B cell (primary cell): Measurements from ENCODE around the gene OSBP2. TPM values are rescaled to one million over a fixed set of nuclear protein-coding genes. Genes with fewer than 3 reads are reported as not detected.

ENCODE experiments used
- ATAC-seq: fragments of 200-7000 bp; cut with Tn5 transposase; one replicate; pipeline ENCODE4 v1.10.0; 2021; ENCODE audit warnings: low read depth, mild to moderate bottlenecking, moderate number of reproducible peaks, moderate library complexity
- CTCF ChIA-PET: fragments of 350-600 bp; sonication (Branson Sonifier 250); formaldehyde crosslinking; loops from one replicate; lab custom pipeline; 2021; ENCODE audit warnings: antibody characterized with exemption, inconsistent platforms; lab: Charles Lee
- POLR2A ChIA-PET: fragments of 350-600 bp; sonication (Branson Sonifier 250); formaldehyde crosslinking; loops from one replicate; lab custom pipeline; 2021; ENCODE audit warnings: antibody characterized with exemption; lab: Charles Lee
- DNase-seq: peaks from one replicate; pipeline ENCODE4 v3.0.0; 2013
- H2AFZ ChIP-seq: 2 replicates; pipeline ENCODE4 v1.6.1; 2012; ENCODE audit warnings: mild to moderate bottlenecking, low read depth, low read length; ENCODE audit not compliant: insufficient read depth, poor library complexity, severe bottlenecking
- H3K27ac ChIP-seq, 2 donors: 1 replicate in 1 of 2; 2 replicates in 1 of 2; pipeline ENCODE4 v1.5.1; 2012 to 2013; ENCODE audit warnings: low read length in 2 of 2, mild to moderate bottlenecking in 2 of 2, moderate library complexity in 1 of 2
- H3K27me3 ChIP-seq, 4 experiments: fragments of 200-600 bp in 1 of 4; sonication (generic) in 1 of 4; replicated peaks in 1 of 4; 1 replicate in 2 of 4; 2 replicates in 2 of 4; pipeline versions ENCODE4 v1.6.1 to v1.7.0; 2013 to 2016; ENCODE audit warnings: low read length in 3 of 4, mild to moderate bottlenecking in 2 of 4, mixed read lengths in 1 of 4, moderate library complexity in 1 of 4; ENCODE audit not compliant: insufficient read depth in 4 of 4, control insufficient read depth in 3 of 4; ENCODE audit errors: control extremely low read depth in 1 of 4
- H3K36me3 ChIP-seq, 2 experiments: replicated peaks in 1 of 2; 1 replicate in 1 of 2; 2 replicates in 1 of 2; pipeline versions ENCODE4 v1.6.1 to v1.7.1; 2013; ENCODE audit warnings: low read length in 1 of 2; ENCODE audit not compliant: insufficient read depth in 2 of 2, control insufficient read depth in 1 of 2; ENCODE audit errors: control extremely low read depth in 1 of 2, extremely low read depth in 1 of 2
- H3K4me1 ChIP-seq, 2 donors: fragments of 200-600 bp in 1 of 2; sonication (generic) in 1 of 2; 1 replicate in 1 of 2; 2 replicates in 1 of 2; pipeline versions ENCODE4 v1.5.1 to v1.6.1; 2013 to 2017; ENCODE audit warnings: low read length in 2 of 2; ENCODE audit not compliant: control insufficient read depth in 2 of 2, insufficient read depth in 2 of 2
- H3K4me2 ChIP-seq: replicated peaks from 2 replicates; pipeline ENCODE3; 2012; ENCODE audit warnings: mild to moderate bottlenecking, low read depth, low read length; ENCODE audit not compliant: poor library complexity, severe bottlenecking
- H3K4me3 ChIP-seq, 5 experiments: fragments of 200-600 bp in 1 of 5; sonication (generic) in 1 of 5; 1 replicate in 3 of 5; 2 replicates in 2 of 5; pipeline versions ENCODE4 v1.5.1 to v1.7.0; 2011 to 2016; ENCODE audit warnings: low read length in 4 of 5, mild to moderate bottlenecking in 4 of 5, low read depth in 2 of 5, control low read depth in 1 of 5, moderate library complexity in 1 of 5; ENCODE audit not compliant: insufficient read depth in 1 of 5; ENCODE audit errors: control extremely low read depth in 1 of 5, extremely low read depth in 1 of 5
- H3K79me2 ChIP-seq: fragments of 200-600 bp; sonication (generic); one replicate; pipeline ENCODE4 v1.6.0; 2016; ENCODE audit warnings: low read length; ENCODE audit not compliant: control insufficient read depth, insufficient read depth
- H3K9ac ChIP-seq: fragments of 200-600 bp; sonication (generic); 2 replicates; pipeline ENCODE4 v1.6.1; 2017; ENCODE audit warnings: mild to moderate bottlenecking, low read length, moderate library complexity
- H3K9me3 ChIP-seq, 3 donors: one replicate each; pipeline versions ENCODE4 v1.6.1 to v1.7.1; 2013; ENCODE audit warnings: low read length in 2 of 3; ENCODE audit not compliant: control insufficient read depth in 2 of 3, insufficient read depth in 1 of 3; ENCODE audit errors: control extremely low read depth in 1 of 3
- H4K20me1 ChIP-seq: 2 replicates; pipeline ENCODE4 v1.6.0; 2012; ENCODE audit warnings: mild to moderate bottlenecking, low read length; ENCODE audit not compliant: insufficient read depth, control insufficient read depth, poor library complexity, severe bottlenecking
- H3K27ac Mint-ChIP-seq: one replicate; pipeline ENCODE4 v1.8.0; 2021; ENCODE audit warnings: mixed read lengths
- H3K27me3 Mint-ChIP-seq: one replicate; pipeline ENCODE4 v1.8.0; 2021; ENCODE audit warnings: mixed read lengths
- H3K4me1 Mint-ChIP-seq: one replicate; pipeline ENCODE4 v1.8.0; 2021; ENCODE audit warnings: mixed read lengths
- H3K4me3 Mint-ChIP-seq: one replicate; pipeline ENCODE4 v1.8.0; 2021; ENCODE audit warnings: mixed read lengths
- H3K9me3 Mint-ChIP-seq: one replicate; pipeline ENCODE4 v1.8.0; 2022; ENCODE audit warnings: mixed read lengths; ENCODE audit not compliant: insufficient read depth
- CTCF ChIP-seq: fragments of 200-600 bp; IDR thresholded peaks from one replicate; pipeline ENCODE4 v1.8.0; 2022; ENCODE audit warnings: antibody characterized with exemption, mild to moderate bottlenecking
- EZH2 ChIP-seq: IDR thresholded peaks from 2 replicates; pipeline ENCODE4 v1.6.1; 2012; ENCODE audit warnings: borderline replicate concordance, low read depth, mild to moderate bottlenecking, moderate library complexity, low read length; ENCODE audit not compliant: insufficient read depth, poor library complexity, severe bottlenecking
- WGBS: methylation state at CpG from one replicate; pipeline ENCODE4 v1.1.5; 2013; ENCODE audit warnings: missing lambda C conversion rate; ENCODE audit not compliant: insufficient coverage; 5-methylcytosine and 5-hydroxymethylcytosine counted together
- intact Hi-C: fragments of 100-400 bp; cut with micrococcal nuclease; formaldehyde crosslinking; loops from one replicate; pipeline ENCODE4 v1.10.0; 2022
- polyA plus RNA-seq: library from polyadenylated mRNA; depleted of rRNA; stranded (reverse); fragments of >200 nt; gene quantifications from 2 replicates; pipeline ENCODE4 v1.2.3, GENCODE V29; 2012
- total RNA-seq, 2 donors: library from RNA; stranded (reverse); fragments of 120-200 nt in 1 of 2; gene quantifications; 1 replicate in 1 of 2; 2 replicates in 1 of 2; pipeline versions ENCODE4 v1.2.3 to v1.2.4, GENCODE V29; 2013 to 2022

The OSBP2 gene
- total and polyA plus RNA-seq, 2 donors (not counting 1 experiment from before 2014, with no cell fraction given), result 0.10 to 1.0 TPM

- Histone ChIP-seq H3K79me2 (no peaks in the 10 kb centered on the region), H3K27me3 (no peaks in the 10 kb centered on the region), H3K9me3 (no peaks in the 10 kb centered on the region), H3K36me3 (no peaks in the 10 kb centered on the region), H4K20me1 (peaks cover 21% of the 10 kb centered on the region), H3K9ac (no peak overlapping the region), H3K27ac (no peak overlapping the region), H3K4me1 (no peaks in the 10 kb centered on the region), H2AFZ (no peak overlapping the region), H3K4me2 (no peak overlapping the region), H3K4me3 (no peak overlapping the region)
- intact Hi-C loops, result no loop called here
- WGBS, result 90% methylated on average over 8 of the region's 8 CpGs
- no peaks in the 10 kb centered on the region for H3K9me3 Mint-ChIP-seq
- H3K4me1 Mint-ChIP-seq, result no peaks in the 10 kb centered on the region
- POLR2A ChIA-PET, result interaction anchor here (0.7 kb wide), 1 partner anchor 212 kb away, joined by 3 read pairs; no protein-coding TSS in a partner anchor
- TF ChIP-seq CTCF, result no peak
- TF ChIP-seq EZH2, result no peak
- ATAC-seq, result no peak
- H3K27me3 Mint-ChIP-seq, result no peaks in the 10 kb centered on the region
- H3K27ac Mint-ChIP-seq, result no peak overlapping the region
- no peak for DNase-seq
- CTCF ChIA-PET, result interaction anchor here (0.6 to 3.2 kb wide), 5 partner anchors 15 to 257 kb away, joined by 3 to 23 read pairs (median 4); partner anchors contain the start of gene SLC35E4
- H3K4me3 Mint-ChIP-seq, result no peak overlapping the region
Measured at GRCh38 chr22:30891443-30891755, 196.7 kb downstream of the OSBP2 start.

GRCh38 chr22:30891781-30892180 lies 197.1 kb downstream of the OSBP2 start:
- Histone ChIP-seq H3K4me1 (no peaks in the 10 kb centered on the region), H3K9me3 (no peaks in the 10 kb centered on the region), H3K27ac (no peak overlapping the region), H3K9ac (no peak overlapping the region), H3K36me3 (no peaks in the 10 kb centered on the region), H3K27me3 (no peaks in the 10 kb centered on the region), H3K79me2 (no peaks in the 10 kb centered on the region), H2AFZ (no peak overlapping the region), H3K4me3 (no peak overlapping the region), H4K20me1 (peaks cover 21% of the 10 kb centered on the region), H3K4me2 (no peak overlapping the region)
- no peaks in the 10 kb centered on the region for H3K27me3 Mint-ChIP-seq
- H3K4me1 Mint-ChIP-seq, result no peaks in the 10 kb centered on the region
- no peak for TF ChIP-seq CTCF
- no peak for TF ChIP-seq EZH2
- ATAC-seq (no peak), DNase-seq (no peak)
- WGBS, result 84% methylated on average over 6 of the region's 6 CpGs
- ChIA-PET CTCF (interaction anchor here (1.2 to 3.2 kb wide), 2 partner anchors 25 to 258 kb away, joined by 4 to 23 read pairs; partner anchors contain the start of gene SLC35E4), POLR2A (interaction anchor here (0.7 kb wide), 1 partner anchor 212 kb away, joined by 3 read pairs; no protein-coding TSS in a partner anchor)
- H3K27ac Mint-ChIP-seq, result no peak overlapping the region
- intact Hi-C loops, result no loop called here
- no peaks in the 10 kb centered on the region for H3K9me3 Mint-ChIP-seq
- no peak overlapping the region for H3K4me3 Mint-ChIP-seq
